Measurements from ENCODE around the gene ZNF530. TPM values are rescaled to one million over a fixed set of nuclear protein-coding genes. Genes with fewer than 3 reads are reported as not detected.

ZNF530 gene
- total and polyA plus RNA-seq, 9 of the 15 experiments (the other 6 are each of a cell fraction or from before 2014, with no cell fraction given): 0.28 to 5.9 (median 4.0) TPM

- no peak for TF ChIP-seq ZNF584 (CRISPR knock-in tag; IDR thresholded peaks at IDR 0.05; ENCODE audit: low read depth)
- peak; percentile 54 to 72; a peak in 3 of 4 replicates for TF ChIP-seq SIX5 (IDR thresholded peaks at IDR 0.05; ENCODE audit: borderline replicate concordance in 1 of 2, insufficient read depth in 1 of 2, low read depth in 1 of 2, low read length in 2 of 2)
- no peak for TF ChIP-seq ERF (CRISPR knock-in tag; IDR thresholded peaks at IDR 0.05)
- TF ChIP-seq, protein P1, sequence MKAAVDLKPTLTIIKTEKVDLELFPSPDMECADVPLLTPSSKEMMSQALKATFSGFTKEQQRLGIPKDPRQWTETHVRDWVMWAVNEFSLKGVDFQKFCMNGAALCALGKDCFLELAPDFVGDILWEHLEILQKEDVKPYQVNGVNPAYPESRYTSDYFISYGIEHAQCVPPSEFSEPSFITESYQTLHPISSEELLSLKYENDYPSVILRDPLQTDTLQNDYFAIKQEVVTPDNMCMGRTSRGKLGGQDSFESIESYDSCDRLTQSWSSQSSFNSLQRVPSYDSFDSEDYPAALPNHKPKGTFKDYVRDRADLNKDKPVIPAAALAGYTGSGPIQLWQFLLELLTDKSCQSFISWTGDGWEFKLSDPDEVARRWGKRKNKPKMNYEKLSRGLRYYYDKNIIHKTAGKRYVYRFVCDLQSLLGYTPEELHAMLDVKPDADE (conservative IDR thresholded peaks at IDR 0.05; ENCODE audit: control insufficient read depth, low read depth, low read length): 0 out of 2 replicates have a peak, but pooled peaks have one; percentile 28
- TF ChIP-seq ZFX (CRISPR knock-in tag; IDR thresholded peaks at IDR 0.05): peak; percentile 54
- TF ChIP-seq, protein P2, sequence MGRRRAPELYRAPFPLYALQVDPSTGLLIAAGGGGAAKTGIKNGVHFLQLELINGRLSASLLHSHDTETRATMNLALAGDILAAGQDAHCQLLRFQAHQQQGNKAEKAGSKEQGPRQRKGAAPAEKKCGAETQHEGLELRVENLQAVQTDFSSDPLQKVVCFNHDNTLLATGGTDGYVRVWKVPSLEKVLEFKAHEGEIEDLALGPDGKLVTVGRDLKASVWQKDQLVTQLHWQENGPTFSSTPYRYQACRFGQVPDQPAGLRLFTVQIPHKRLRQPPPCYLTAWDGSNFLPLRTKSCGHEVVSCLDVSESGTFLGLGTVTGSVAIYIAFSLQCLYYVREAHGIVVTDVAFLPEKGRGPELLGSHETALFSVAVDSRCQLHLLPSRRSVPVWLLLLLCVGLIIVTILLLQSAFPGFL (CRISPR knock-in tag; IDR thresholded peaks at IDR 0.05): no peak
- no peak for TF ChIP-seq ZBED1 (IDR thresholded peaks at IDR 0.05)
- 0 out of 2 replicates have a peak, but pooled peaks have one; percentile 28 for TF ChIP-seq RNF2 (IDR thresholded peaks at IDR 0.05)
- TF ChIP-seq HNRNPLL (IDR thresholded peaks at IDR 0.05; ENCODE audit: low read depth, low read length, poor library complexity, severe bottlenecking): peak; percentile 45
- TF ChIP-seq ZFP36 (IDR thresholded peaks at IDR 0.05; ENCODE audit: low read depth, low read length, partially characterized antibody): peak; percentile 67
- TF ChIP-seq PCBP1 (IDR thresholded peaks at IDR 0.05; ENCODE audit: low read depth, low read length, poor library complexity, severe bottlenecking): peak; percentile 24
- no peak for TF ChIP-seq HNRNPUL1 (IDR thresholded peaks at IDR 0.05; ENCODE audit: low read length)
- no peak for TF ChIP-seq PYGO2 (tag; IDR thresholded peaks at IDR 0.05)
- TF ChIP-seq ARID1B (IDR thresholded peaks at IDR 0.05): no peak
- no peak for TF ChIP-seq PCBP2 (IDR thresholded peaks at IDR 0.05; ENCODE audit: low read depth, low read length, poor library complexity, severe bottlenecking)
- no peak for TF ChIP-seq ZNF766 (CRISPR knock-in tag; conservative IDR thresholded peaks at IDR 0.05)
- TF ChIP-seq BMI1 (IDR thresholded peaks at IDR 0.05; ENCODE audit: low read length): no peak
- TF ChIP-seq PHF8 (IDR thresholded peaks at IDR 0.05; ENCODE audit: borderline replicate concordance, low read length): peak; percentile 66; the same call in 1 of the 2 replicates
- no peak; the same call in 1 of the 2 replicates for TF ChIP-seq FOXM1 (IDR thresholded peaks at IDR 0.05; ENCODE audit: low read depth)
- TF ChIP-seq FOXM1 (CRISPR knock-in tag; IDR thresholded peaks at IDR 0.05; ENCODE audit: low read depth): no peak
- no peak for TF ChIP-seq TGIF2 (CRISPR knock-in tag; IDR thresholded peaks at IDR 0.05)
- TF ChIP-seq EP300 (IDR thresholded peaks at IDR 0.05; ENCODE audit: low read length): no peak
- no peak for TF ChIP-seq AFF4 (CRISPR knock-in tag; IDR thresholded peaks at IDR 0.05)
Measured at GRCh38 chr19:57578487-57579205, 21.0 kb upstream of the ZNF530 start, which contains the start of gene ZNF416 (continued).

Measured in K562 (cell line).